Memory B cell (primary cell): ENCODE data around the gene ST8SIA5.
A peak's percentile ranks its signal among the peaks of the same experiment; 100 is the strongest.
"Not testable (repeated sequence)": the region's sequence is repeated elsewhere in the genome, so short reads cannot be mapped to it uniquely, and the experiment has no call there.

ENCODE experiments used
- ATAC-seq: fragments of 150-1000 bp; cut with Tn5 transposase; 2 replicates; pipeline ENCODE4 v1.10.0; 2021; ENCODE audit warnings: low read depth, mild to moderate bottlenecking, moderate library complexity
- DNase-seq, 2 donors: peaks; one replicate each; pipeline ENCODE4 v3.0.0; 2022; ENCODE audit warnings: low spot score in 2 of 2
- H3K27ac Mint-ChIP-seq: one replicate; pipeline ENCODE4 v1.8.0; 2022; ENCODE audit warnings: mild to moderate bottlenecking, moderate library complexity, mixed read lengths
- H3K27me3 Mint-ChIP-seq: one replicate; pipeline ENCODE4 v1.8.0; 2022; ENCODE audit warnings: mixed read lengths
- H3K36me3 Mint-ChIP-seq: one replicate; pipeline ENCODE4 v1.8.0; 2022; ENCODE audit warnings: mild to moderate bottlenecking, mixed read lengths
- H3K4me1 Mint-ChIP-seq: one replicate; pipeline ENCODE4 v1.8.0; 2022; ENCODE audit warnings: mixed read lengths
- H3K4me3 Mint-ChIP-seq: one replicate; pipeline ENCODE4 v1.8.0; 2022; ENCODE audit warnings: mild to moderate bottlenecking, moderate library complexity, mixed read lengths
- H3K9me3 Mint-ChIP-seq: one replicate; pipeline ENCODE4 v1.8.0; 2022; ENCODE audit warnings: mixed read lengths

Gene ST8SIA5, protein sequence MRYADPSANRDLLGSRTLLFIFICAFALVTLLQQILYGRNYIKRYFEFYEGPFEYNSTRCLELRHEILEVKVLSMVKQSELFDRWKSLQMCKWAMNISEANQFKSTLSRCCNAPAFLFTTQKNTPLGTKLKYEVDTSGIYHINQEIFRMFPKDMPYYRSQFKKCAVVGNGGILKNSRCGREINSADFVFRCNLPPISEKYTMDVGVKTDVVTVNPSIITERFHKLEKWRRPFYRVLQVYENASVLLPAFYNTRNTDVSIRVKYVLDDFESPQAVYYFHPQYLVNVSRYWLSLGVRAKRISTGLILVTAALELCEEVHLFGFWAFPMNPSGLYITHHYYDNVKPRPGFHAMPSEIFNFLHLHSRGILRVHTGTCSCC

DNA sequence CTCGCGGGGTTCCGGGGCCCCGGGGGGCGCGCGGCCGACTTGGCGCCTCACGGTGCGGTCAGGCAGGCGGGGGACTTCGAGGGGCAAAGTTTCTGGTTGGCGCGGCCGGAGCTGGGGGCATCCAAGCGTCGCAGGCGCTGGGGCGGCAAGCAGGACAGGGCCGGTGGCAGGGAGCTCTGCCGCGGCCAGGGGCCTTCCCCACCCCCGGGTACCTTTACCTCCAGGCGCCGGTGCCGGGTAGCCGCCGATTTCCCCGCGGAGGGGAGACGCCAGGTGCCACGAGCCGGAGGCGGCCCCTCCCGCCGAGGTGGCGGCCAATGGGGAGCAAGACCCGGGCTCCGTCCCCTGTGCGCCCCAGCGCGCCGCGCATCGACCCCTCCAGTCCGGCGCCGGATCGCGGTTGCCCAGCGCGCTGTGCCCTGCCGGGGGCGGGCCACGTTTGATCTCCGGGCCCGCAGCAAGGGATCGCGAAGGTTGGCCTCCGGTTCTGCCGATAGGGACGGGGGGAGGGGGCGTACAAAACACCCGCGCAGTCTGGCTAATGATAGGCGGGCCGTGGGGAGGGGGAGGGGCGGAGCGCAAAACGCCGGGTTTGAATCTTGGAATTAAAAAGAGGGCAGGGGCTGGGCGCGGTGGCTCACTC, at the start of gene ST8SIA5:
TSS of gene ST8SIA5 (minus strand) at position 495 of the 643 bp plus-strand sequence. CDS start 545 bp downstream, outside the sequence.
- Mint-ChIP-seq H3K4me3 (peak within 1 kb of the TSS; percentile 78), H3K9me3 (peaks cover 4% of the 10 kb centered on the region), H3K4me1 (peaks cover 16% of the 10 kb centered on the region), H3K36me3 (no peaks in the 10 kb centered on the region), H3K27ac (no peak within 1 kb of the TSS), H3K27me3 (peaks cover 26% of the 10 kb centered on the region)
- ATAC-seq: peak; percentile 32
- DNase-seq: peak in 1 of 2 donors; percentile 10

DNA sequence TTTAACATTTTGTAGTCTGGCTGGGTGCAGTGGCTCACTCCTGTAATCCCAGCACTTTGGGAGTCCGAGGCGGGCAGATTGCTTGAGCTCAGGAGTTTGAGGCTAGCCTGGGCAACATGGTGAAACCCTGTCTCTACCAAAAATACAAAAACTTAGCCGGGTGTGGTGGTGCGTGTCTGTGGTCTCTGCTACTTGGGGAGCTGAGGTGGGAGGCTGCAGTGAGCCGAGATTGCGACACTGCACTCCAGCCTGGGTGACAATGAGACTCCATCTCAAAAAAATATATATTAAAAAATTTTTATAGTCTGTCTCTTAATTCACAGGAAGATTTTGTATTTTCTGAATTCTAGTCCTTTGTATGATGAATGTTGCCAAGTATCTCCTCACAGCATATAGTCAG, 39.1 kb upstream of the ST8SIA5 start:
- not testable (repeated sequence) for H3K36me3 Mint-ChIP-seq, DNase-seq

DNA sequence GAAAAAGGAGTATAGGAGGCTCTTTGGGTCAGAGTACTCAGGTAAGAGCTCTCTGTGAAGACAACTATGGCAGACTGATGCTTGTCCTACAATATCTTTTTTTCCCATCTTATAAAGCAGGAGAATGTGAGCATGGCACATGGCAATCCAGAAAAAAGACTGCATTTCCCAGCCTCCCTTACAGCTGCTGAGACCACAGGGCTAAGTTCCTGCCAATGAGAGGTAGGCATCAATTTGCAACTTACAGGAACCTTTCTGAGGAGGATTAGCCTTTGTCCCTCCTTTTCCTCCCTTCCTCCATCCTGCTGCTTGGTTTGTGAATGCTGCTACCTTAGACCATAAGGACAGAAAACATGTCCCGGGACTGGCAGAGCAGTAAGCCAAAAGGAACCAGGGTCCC, 37.8 kb upstream of the ST8SIA5 start:
- ATAC-seq (no peak), DNase-seq (no peak)
- H3K27me3 Mint-ChIP-seq: peaks cover 2% of the 10 kb centered on the region
- H3K36me3 Mint-ChIP-seq: peaks cover 3% of the 10 kb centered on the region
- no peaks in the 10 kb centered on the region for H3K4me1 Mint-ChIP-seq
- no peak overlapping the region for H3K4me3 Mint-ChIP-seq
- H3K9me3 Mint-ChIP-seq: no peaks in the 10 kb centered on the region
- H3K27ac Mint-ChIP-seq: no peak overlapping the region

More for the DNA sequence above, 39.1 kb upstream of the ST8SIA5 start:
- ATAC-seq, H3K27ac Mint-ChIP-seq, H3K4me1 Mint-ChIP-seq, H3K9me3 Mint-ChIP-seq, H3K27me3 Mint-ChIP-seq, H3K4me3 Mint-ChIP-seq: not testable (repeated sequence)

DNA sequence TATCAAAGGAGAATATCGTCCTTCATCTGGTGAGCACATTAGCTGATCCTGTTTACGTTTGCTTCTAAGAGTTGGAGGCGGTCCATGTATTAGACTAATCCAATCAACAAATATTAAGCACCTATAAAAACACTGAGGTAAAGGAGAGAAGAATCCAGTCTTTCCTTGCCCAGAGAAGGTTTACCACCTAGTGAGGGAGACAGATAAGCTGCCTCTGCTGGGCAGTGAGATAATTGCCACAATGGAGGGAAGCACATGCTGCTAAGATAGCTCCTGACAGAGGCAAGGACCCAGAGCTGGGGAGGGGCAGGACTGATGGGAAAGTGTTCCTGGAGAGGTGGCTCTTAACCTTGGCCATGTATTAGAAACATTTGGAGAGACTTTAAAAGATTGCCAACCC, 36.7 kb upstream of the ST8SIA5 start:
- no peaks in the 10 kb centered on the region for H3K9me3 Mint-ChIP-seq
- peaks cover 2% of the 10 kb centered on the region for H3K27me3 Mint-ChIP-seq
- no peaks in the 10 kb centered on the region for H3K4me1 Mint-ChIP-seq
- ATAC-seq (no peak), DNase-seq (no peak)
- peaks cover 1% of the 10 kb centered on the region for H3K36me3 Mint-ChIP-seq
- no peak overlapping the region for H3K4me3 Mint-ChIP-seq
- no peak overlapping the region for H3K27ac Mint-ChIP-seq

DNA sequence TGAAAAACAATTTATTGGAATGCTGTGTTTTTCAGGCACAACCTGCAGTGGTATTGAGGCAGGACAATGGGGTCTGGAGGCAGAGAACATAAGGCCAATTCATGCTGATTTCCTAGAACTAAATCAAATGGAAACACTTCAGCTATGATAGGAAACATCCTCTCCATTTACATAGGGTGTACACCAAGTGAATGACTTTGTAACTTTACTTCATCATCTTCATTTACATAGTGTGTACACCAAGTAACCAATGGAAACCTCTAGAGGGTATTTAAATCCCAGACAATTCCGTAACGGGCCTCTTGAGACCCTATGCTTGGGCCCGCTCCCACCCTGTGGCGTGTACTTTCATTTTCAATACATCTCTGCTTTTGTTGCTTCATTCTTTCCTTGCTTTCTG, 32.2 kb upstream of the ST8SIA5 start:
- DNase-seq: no peak
- Mint-ChIP-seq H3K27me3 (no peaks in the 10 kb centered on the region), H3K36me3 (no peaks in the 10 kb centered on the region), H3K9me3 (peaks cover 3% of the 10 kb centered on the region), H3K4me3 (no peak overlapping the region), H3K4me1 (no peaks in the 10 kb centered on the region), H3K27ac (no peak overlapping the region)
- no peak for ATAC-seq

DNA sequence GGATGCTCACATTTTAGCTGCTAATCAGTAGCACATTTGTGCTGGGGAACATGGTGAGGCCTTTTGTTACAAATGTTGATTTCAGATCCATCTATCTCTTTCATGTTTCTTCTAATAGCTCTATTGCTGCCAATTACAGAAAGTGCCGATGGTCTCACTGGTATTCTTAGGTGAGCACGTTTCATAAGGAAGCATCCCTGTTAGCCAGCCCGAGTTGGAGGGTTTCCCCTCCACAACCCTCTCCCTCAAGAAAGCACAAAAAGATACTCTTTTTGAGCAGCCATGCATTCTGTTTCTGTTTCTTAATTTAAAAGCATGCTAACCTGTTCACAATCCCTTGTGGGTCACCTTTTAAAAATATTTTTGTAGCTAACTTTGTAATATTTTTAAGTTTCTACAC, 30.8 kb upstream of the ST8SIA5 start:
- no peaks in the 10 kb centered on the region for H3K36me3 Mint-ChIP-seq
- no peaks in the 10 kb centered on the region for H3K27me3 Mint-ChIP-seq
- no peak overlapping the region for H3K4me3 Mint-ChIP-seq
- no peak overlapping the region for H3K27ac Mint-ChIP-seq
- H3K9me3 Mint-ChIP-seq: peaks cover 3% of the 10 kb centered on the region
- DNase-seq (no peak), ATAC-seq (no peak)
- H3K4me1 Mint-ChIP-seq: no peaks in the 10 kb centered on the region

DNA sequence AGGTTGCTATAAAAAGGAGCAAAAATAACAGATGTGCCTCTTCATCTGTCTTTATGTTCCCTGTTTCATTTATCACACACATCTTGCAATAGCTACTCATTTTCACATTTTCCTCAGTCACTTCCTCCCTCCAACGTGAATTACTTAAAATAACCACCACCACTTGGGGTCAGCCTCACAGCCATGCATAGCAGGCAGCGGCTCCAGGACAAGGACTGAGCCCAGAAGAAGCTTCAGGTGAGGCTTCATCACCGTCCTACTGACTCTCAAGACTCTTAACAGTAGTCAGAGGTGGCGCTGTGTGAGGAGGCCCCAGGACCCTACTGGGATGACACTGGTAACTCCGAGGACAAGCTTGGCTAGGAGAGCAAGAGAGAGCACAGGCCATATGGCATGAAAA, 15.5 kb upstream of the ST8SIA5 start:
- no peak for ATAC-seq
- Mint-ChIP-seq H3K27me3 (peaks cover 5% of the 10 kb centered on the region), H3K4me3 (no peak overlapping the region), H3K36me3 (no peaks in the 10 kb centered on the region), H3K4me1 (peaks cover 2% of the 10 kb centered on the region), H3K27ac (no peak overlapping the region), H3K9me3 (no peaks in the 10 kb centered on the region)
- no peak for DNase-seq

DNA sequence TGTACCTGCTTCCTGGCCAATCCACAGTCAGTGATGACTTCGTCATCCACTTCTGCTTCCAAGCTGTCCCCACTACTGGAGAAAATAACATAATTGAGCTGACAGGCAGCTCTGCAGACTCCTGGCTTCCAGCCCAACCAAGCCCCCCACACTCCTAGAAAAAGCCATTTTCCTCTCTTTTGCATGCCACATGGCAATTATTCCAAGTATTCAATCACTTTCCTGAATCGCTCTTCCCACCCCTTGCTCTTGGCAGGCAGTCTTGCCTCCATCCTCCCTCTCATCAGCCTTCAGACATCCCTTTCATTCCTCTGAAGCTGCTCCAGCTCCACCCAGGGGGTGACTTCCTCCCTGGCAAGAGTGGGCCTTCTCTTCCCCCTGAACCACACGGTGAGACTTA, 14.3 kb upstream of the ST8SIA5 start:
- DNase-seq (no peak), ATAC-seq (no peak)
- peaks cover 5% of the 10 kb centered on the region for H3K27me3 Mint-ChIP-seq
- no peak overlapping the region for H3K4me3 Mint-ChIP-seq
- peaks cover 2% of the 10 kb centered on the region for H3K4me1 Mint-ChIP-seq
- no peaks in the 10 kb centered on the region for H3K36me3 Mint-ChIP-seq
- no peaks in the 10 kb centered on the region for H3K9me3 Mint-ChIP-seq
- no peak overlapping the region for H3K27ac Mint-ChIP-seq

DNA sequence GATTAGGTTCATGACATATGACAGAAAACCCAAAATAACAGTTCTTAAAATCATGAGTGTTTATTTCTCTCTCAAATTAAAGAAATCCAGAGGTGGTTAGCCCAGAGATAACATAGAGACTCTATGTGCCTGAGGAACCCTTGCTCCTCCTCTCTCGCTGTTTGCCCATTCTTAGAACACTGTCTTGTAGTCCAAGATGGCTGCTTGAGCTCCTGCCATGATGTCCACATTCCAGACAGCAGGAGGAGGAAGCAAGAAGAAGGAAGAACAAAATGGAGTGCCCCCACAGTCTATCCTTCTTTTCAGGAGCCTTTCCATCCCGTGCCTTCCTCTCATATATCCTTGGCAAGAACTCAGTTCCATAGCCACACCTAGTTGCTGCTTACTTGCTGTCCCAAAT, 13.9 kb upstream of the ST8SIA5 start:
- no peak for ATAC-seq
- no peak overlapping the region for H3K4me3 Mint-ChIP-seq
- no peak for DNase-seq
- no peaks in the 10 kb centered on the region for H3K9me3 Mint-ChIP-seq
- H3K4me1 Mint-ChIP-seq: peaks cover 2% of the 10 kb centered on the region
- no peak overlapping the region for H3K27ac Mint-ChIP-seq
- H3K36me3 Mint-ChIP-seq: no peaks in the 10 kb centered on the region
- peaks cover 5% of the 10 kb centered on the region for H3K27me3 Mint-ChIP-seq

DNA sequence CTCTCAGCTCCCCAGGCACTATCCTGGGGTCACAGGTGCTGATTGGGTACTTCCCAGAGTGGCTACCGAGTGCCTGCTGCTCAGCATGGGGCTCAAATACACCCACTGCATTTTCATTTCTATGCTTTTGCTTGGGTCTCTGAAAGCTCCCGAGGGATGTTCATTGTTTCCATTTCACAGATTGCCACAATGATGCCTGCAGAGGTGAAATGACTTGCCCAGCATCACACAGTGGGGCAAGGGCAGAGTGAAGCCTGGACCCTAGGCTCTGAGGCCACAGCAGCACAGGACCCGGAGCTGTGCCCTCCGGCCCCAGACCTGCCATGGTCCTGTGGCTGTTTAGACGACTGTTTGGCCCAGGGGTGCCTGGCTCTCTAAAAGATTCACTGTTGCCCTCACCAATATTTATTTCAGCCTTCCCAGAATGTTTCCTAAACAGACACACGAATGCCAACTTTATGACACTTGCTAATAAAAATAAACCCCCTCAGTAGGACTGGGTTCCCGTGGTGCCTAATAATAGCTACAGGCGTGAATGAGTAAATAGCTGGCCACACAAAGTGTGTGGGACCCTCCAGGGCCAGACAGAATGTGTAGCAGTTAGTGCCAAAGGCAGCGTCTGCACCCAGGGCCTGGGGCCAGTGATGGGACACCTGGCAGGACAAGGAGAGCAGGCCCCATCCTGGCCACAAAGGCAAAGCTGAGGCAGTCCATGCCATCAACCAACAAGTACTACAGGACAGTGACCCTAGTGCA, 11.5 kb upstream of the ST8SIA5 start:
- H3K4me3 Mint-ChIP-seq: no peak overlapping the region
- H3K27ac Mint-ChIP-seq: no peak overlapping the region
- DNase-seq (no peak), ATAC-seq (no peak)
- H3K36me3 Mint-ChIP-seq: no peaks in the 10 kb centered on the region
- H3K4me1 Mint-ChIP-seq: peaks cover 2% of the 10 kb centered on the region
- H3K27me3 Mint-ChIP-seq: peaks cover 20% of the 10 kb centered on the region
- H3K9me3 Mint-ChIP-seq: no peaks in the 10 kb centered on the region

DNA sequence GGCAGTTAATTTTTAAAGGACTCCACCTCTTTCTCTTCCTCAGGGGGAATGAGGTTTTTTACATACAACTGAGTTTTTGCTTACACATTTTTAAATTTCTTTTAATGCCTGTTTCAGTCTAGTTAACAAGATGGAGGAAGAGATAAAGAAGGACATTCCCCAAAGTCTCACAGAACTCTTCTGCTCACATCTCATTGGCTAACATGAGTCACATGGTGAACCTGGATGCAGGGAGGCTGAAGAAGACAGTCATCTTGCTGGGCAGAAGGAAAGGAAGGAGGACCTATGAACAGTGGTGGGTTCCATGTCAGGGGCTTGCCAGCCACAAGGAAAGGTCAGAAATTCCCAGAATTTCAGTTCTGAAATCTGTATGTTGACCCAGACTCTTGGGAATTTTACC, 10.4 kb upstream of the ST8SIA5 start:
- Mint-ChIP-seq H3K4me1 (no peaks in the 10 kb centered on the region), H3K27me3 (peaks cover 21% of the 10 kb centered on the region), H3K9me3 (no peaks in the 10 kb centered on the region), H3K4me3 (no peak overlapping the region), H3K27ac (no peak overlapping the region), H3K36me3 (no peaks in the 10 kb centered on the region)
- ATAC-seq (no peak), DNase-seq (no peak)

DNA sequence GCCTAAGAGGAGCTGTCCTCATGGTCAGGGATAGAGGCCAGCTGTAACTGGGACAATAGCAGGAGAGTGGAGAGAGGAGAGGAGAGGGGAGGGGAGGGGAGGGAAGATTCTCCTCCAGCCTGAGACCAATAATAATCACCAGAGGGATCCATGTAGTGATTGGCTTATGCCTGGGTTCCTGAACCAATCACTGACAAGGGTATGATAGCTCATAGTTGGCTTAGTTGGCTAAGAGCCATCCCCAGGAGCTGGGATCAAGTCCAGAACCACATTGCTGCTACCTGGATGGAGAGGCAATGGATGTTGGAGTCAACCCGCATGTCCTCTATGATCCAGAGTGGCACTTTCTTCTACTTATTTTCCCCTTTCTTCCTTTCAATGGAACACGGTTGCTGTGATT, 7.7 kb upstream of the ST8SIA5 start:
- H3K27me3 Mint-ChIP-seq: peaks cover 20% of the 10 kb centered on the region
- H3K9me3 Mint-ChIP-seq: no peaks in the 10 kb centered on the region
- no peak for ATAC-seq
- H3K27ac Mint-ChIP-seq: no peak overlapping the region
- DNase-seq: no peak
- no peaks in the 10 kb centered on the region for H3K36me3 Mint-ChIP-seq
- no peaks in the 10 kb centered on the region for H3K4me1 Mint-ChIP-seq
- H3K4me3 Mint-ChIP-seq: no peak overlapping the region

DNA sequence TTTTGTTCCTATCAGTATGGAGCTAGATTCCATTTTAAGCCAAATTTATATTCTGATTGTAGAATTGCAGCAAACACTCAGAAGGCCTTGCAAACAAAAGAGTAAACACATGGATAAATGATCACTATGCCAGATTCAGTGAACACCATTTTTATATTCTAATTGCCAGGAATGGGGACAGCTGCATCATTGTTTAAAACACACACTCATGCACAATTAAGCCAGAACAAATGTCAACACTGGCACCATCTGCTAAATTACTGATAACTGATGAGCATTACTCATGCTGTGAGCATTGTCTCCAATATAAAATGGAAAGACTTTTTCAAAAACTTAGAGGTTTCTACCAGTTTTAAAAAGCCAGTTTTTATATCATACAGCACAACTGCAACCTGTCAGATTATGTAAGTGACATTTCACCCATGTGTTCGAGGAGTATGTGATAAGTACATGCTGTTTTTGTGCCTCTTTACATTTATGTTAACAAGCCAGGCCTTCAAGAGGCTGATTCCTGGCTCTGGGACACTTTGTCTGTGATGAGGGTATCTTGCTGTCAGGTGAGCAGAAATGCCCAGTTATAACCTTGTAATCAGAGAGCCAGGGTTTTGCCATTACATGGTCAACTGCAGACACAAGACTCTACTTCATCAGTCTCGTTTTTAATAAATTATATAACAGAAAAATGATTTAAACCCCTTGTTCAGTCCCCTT, 4.4 kb upstream of the ST8SIA5 start:
- no peak overlapping the region for H3K4me3 Mint-ChIP-seq
- H3K27me3 Mint-ChIP-seq: peaks cover 33% of the 10 kb centered on the region
- no peaks in the 10 kb centered on the region for H3K9me3 Mint-ChIP-seq
- no peak for ATAC-seq
- H3K36me3 Mint-ChIP-seq: no peaks in the 10 kb centered on the region
- H3K27ac Mint-ChIP-seq: no peak overlapping the region
- peaks cover 6% of the 10 kb centered on the region for H3K4me1 Mint-ChIP-seq
- no peak for DNase-seq

DNA sequence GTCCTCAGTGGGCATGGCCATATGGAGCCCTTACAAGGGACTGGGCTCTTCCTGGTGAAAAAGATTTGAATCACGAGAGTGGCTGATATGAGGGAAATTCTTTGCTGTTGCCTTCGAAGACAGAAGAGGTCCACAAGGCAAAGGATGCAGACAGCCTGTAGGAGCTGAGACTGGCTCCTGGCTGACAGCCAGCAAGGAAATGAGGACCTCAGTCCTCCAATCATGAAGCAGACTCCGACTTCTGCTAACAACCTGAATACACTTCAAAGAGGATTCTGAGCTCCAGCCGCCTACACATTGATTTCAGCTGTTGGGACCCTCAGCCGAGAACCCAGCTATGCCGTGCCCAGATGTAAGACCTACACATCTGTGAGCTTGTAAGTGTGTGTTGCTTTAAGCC, 3.0 kb upstream of the ST8SIA5 start:
- H3K9me3 Mint-ChIP-seq: no peaks in the 10 kb centered on the region
- H3K27me3 Mint-ChIP-seq: peaks cover 35% of the 10 kb centered on the region
- no peak overlapping the region for H3K4me3 Mint-ChIP-seq
- H3K36me3 Mint-ChIP-seq: no peaks in the 10 kb centered on the region
- H3K4me1 Mint-ChIP-seq: peaks cover 6% of the 10 kb centered on the region
- no peak overlapping the region for H3K27ac Mint-ChIP-seq
- DNase-seq (no peak), ATAC-seq (no peak)
